ENCODE data around the gene NFYC.

Gene NFYC

DNA sequence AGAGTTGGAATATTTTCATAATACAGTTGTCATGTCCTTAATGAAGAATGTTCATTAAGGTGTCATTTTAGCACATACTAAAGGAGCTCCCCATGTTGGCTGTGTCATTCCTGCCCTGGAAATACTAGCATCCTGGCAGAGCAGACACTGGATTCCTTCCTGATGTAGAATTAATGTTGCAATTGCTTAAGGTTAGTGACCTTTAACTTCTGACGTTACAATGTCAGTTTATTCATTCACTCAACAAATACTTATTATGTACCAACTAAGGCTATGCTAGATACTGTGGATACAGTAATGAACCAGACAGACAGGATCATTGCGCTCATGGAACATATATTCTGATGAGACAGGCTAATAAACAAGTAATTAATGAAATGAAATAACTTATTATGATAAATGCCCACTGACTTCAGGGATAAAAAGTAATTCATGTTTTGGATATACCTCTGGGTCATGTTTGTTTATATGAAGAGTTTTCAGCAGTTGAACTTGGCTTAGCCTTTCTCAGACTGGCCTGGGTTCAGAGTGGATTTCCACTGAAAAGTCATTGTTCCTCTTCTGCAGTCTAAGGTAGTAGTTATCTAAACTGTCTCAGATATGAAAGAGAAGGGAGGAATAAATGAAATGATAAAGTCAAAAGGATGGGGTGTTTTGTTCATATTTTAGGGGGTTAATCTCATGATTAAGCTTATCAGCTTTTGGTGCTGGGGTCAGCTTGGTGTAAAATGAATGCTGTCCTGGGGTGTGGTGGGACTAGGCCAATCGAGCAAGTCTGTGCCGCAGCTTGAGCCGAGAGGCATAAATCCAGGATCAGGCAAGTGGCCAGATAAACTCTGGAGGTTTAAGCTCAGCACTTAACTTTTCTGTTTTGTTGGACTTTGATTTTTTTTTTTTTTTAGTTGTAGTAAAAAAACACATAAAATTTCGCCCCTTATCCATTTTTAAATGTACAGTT is 48.8 kb downstream of the NFYC start:
- DNase-seq, result no peak

DNA sequence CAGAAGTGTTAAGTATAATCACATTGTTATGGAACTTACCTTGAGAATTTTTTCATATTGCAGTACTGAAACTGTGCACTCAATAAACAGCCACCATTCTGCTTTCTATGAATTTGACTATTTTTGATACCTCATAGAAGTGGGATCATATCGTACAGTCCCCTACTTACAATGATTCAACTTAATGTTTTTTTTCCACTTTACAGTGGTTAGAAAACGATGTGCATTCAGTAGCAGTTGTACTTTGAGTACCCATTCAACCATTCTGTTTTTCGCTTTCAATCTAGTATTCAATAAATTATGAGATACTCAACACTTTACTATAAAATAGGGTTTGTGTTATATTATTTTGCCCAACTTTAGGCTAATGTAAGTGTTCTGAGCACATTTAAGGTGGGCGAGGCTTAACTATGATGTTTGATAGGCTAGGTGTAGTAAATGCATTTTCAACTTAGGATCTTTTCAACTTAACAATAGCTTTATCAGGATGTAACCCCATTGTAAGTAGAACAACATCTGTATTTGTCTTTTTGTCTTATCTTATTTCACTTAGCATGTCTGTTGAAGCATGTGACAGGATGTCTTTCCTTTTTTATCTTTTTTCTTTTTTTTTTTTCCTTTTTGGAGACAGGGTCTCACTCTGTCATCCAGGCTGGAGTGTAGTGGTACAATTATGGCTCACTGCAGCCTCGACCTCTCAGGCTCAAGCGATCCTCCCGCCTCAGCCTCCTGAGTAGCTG is 49.7 kb downstream of the NFYC start:
- no peak for DNase-seq

DNA sequence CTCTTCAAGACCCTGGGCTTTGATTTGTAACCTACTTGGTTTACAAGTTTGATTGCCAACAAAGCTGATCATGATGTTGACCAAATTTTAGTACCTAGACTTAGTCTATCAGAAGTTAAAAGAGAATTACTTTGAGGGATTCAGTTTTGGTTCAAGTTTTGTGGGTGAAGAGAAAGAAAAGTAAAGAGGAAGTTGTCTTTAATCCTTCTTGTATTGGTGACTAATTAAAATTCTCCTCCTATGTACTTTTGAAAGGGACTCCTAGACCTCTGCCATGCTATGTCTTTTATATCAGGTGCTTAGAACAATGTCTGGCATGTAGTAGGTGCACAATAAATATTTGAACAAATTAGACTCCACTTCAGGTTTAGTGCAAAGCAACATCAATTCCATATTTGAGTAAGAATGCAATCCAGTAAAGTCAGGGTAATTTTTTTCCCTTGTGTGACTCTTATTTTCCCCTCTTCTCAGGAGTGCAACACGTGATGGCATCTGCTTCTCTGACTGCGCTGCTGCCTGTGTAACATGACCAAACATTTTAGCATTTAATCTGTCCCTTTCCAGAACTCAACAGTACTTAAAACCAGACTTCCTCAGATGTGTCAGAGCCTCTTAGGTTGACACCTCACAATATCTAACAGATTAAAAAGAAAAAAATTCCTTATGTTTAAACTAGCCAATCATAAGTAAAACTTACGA is 51.0 kb downstream of the NFYC start:
- DNase-seq, result no peak

DNA sequence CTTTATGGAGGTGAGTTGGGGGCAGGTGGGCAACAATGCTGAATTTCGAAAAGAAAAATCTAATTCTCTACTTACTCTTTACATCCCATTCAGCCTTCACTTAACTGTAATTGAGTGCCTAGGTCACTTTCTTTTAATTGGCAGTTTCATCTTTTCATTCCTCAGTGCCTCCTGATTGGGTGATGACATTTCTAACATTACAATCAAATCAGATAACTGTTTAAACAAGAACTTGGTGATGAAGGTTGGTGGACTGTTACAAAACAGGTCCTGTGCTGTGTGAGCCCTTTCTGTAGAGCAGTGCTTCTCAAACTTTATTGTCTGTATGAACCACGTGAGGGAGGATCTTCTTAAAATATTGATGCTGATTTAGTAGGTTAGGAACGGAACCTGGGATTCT is 51.9 kb downstream of the NFYC start:
- no peak for DNase-seq

DNA sequence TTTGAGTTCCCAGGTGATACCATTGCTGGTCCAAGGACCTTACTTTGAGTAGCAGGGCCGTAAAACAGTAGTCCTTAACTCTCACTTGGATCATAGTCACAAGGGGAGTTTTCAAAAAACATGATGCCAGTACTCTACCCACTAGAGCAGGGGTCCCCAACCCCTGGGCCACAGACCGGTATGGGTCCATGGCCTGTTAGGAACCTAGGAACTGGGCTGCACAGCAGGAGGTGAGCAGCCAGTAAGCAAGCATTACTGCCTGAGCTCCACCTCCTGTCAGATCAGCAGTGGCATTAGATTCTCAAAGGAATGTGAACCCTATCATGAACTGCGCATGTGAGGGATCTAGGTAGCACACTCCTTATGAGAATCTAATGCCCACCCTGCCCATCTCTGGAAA is 52.4 kb downstream of the NFYC start:
- no peak for DNase-seq

DNA sequence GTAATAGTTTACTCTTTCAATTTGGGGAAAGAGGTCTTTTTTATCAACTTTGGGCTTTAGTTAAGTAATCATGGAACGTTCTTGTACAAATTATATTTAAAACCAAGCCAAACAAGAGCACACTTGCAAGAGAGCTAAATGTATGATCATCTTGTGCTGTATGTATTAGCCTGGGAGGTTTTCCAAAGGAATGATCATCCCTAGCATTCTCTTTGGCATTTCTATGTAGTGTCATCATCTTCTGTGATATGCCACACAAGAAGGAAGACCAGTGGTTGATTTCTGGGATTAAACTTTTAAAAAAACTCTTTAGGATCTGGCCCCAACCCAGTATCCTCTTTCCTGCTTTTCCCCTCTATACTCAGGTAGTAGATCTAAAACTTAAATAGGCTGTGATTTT is 53.7 kb downstream of the NFYC start:
- no peak for DNase-seq

DNA sequence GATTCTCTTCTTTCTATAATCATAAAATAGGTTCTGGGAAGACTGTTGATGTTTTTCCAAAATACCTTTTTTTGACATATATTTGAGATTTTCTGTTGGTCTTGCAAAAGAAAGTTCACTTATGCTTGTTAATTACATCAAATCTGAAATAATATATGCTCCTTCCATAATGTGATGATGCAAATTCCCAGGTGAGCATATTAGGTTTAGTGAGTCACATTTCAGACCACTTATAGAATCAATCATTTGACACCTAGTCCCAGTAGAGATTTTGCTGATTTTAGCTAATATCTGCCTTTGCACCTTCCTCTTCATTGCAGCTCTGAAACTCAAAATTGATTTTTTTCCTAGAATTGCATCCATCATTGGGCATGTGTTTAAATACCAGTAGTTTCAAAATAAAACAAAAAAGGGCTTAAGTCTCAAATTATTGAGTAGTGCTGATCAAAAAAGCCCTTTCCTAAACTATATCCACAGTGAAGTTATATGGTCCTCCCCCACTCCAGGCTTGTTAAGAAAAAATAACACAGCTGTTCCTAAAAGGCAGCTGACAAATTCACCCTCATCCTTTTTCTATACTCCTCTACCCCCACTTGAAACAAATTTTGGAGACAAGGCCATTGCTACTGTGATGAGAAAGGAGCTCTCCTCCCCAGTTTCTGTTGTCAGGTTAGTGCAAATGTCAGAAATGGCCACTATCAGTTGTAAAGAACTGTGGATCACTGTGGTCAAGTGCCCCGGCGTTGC is 55.0 kb downstream of the NFYC start:
- DNase-seq, result no peak

DNA sequence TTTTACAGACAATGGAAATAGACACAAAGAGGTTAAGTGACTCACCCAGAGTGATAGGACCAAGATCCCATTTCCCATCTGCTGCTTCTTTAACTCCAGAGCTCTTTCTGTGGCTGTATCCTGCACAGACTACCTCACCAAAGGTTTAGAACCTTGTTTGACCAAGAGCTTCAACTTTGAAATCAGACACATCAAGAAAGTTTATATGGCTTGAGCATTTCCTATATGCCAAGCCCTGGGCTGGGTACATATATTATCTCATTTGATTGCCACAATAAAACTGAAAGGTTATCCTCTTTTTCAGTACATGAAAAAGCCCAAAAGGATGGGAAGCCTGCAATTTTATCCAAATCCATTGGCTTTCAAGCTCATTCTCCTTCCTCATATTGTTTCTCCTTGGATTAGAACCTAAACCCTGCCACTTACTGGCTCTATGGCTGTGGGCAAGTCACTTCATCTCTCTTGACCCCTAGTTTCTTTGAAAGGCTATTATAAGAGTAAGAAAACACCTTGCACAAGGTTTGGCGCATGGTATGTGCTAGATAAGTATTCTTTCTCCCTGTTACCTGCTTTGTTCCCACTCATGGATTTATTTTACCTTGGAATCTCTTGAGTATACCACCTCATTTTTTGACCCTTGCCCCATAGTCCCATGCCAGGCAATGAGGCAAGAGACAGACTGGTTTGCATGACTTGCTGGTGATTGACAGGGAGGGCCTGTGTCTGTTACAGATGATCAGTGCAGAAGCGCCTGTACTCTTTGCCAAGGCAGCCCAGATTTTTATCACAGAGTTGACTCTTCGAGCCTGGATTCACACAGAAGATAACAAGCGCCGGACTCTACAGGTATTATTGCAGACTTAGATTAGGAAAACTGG is 57.6 kb downstream of the NFYC start:
- no peak for DNase-seq

DNA sequence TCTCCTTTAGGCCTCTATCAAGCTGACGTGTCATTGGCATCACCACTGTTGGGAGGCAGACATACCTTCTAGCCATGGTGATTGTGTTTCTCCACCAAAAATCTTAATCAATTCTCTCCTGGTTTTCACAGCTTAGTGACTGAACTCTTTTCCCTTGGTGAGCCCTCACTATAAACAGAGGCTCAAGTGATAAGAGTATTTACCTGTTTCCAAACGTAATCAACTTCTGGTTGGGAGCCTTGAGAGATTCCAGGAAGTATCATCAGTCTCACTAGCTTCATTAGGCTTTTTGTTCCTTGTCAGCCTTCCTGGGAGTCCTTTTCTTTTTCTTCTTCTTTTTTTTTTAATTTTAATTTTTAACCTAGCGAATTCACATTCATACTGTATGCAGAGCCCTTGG is 58.3 kb downstream of the NFYC start:
- DNase-seq, result no peak

DNA sequence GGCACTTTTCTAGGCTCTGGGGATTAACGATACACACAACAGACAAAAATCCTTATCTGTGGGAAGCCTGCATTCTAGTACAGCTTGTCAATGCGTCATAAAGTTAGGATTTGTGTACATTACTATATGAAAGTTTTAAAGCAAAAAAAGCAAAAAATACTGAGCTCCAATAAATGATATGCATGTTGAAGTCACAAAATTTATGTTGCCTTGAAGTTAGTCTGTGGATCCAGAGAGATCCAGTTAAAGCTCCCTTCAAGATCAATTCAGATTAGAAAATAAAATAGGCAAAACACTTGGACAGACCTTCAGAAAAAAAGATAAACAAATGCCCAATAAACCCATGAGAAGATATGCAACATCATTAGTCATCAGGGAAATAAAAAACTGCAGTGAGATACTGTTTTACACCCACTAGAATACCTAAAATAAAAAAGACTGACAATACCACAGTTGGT is 59.0 kb downstream of the NFYC start:
- no peak for DNase-seq

DNA sequence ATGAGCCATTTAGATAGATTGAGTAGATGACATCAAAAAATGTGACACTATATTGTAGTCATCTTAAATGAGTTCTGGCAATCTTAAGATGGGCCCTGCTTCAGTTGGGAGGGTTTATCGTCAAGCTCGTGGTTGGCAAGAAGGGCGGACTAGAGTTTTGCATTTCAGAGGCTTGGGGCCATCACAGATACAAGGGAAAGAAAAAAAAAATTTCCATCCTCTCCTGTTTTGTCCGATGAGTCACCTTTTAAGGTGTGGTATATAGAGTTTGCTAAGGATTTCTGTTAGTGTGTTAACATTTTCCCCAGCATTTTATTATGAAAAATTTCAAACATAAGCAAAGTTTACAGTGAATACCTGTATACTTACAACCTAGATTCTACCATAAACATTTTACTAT is 60.3 kb downstream of the NFYC start:
- DNase-seq, result no peak

DNA sequence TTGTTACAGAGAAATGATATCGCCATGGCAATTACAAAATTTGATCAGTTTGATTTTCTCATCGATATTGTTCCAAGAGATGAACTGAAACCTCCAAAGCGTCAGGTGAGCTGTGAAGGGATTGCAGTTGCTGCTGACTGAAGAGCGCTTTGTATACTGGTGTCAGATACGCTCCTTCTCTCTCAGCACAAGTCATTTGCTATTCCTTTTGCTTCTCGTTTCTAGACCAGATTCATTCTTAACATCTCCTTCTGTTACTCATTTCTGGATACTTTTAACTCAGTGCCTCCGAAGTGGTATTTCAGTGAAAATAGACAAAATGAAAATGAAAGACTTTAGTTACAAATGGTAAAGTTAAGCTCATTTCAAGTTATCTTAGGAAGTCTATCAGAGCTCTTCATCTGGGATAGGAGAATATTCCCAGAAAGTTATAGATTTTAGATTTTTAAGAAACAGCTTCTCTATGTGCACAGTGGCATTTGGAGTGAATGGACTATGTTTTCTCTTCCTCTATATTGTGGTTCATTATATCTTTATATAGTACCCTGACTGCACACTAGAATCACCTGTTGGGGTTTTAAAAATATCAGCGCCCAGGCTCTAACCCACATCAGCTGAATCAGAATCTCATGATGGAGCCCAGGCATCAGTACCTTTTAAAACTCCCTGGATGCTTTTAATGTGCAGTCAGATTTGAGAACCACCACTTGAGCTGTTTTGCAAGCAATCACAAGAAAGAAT is 61.8 kb downstream of the NFYC start:
- no peak for DNase-seq

DNA sequence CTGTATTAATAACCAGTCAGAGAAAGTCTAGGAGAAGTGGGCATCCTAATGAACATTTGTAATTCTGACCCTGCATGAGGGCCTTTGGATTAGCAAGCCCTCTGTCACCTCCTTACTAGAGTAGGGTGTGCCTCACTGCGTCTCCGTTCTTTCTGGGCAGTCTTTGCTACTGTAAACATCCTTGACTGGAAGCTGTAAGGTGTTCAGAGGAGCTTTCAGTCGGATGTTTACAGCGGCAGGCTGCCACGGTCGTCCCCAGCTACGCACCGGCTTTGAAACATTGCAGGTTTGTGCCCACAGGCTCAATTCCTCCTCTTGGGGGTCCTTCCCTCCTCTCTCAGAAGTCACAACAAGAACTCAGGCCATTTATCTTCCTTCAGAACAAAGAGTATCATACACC is 62.7 kb downstream of the NFYC start:
- DNase-seq, result no peak

DNA sequence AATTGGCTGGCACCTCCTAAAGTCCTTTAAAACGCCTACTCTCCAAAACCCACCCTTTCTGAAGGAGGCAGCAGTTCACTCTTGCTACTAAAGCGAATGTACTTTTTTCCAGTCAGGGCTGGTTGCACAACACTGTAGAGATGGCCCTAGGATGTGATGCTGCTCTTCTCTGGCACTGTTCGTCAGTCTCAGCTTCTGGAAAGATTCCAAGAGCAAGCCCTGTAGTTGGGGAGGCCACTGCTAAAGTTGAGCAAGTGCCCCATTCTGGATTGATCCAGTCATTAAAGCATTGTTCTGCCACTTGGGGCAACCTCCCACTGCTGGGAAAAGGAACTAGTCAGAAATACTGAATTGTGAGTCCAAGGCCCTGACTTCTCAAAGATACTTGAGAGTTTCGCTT is 63.6 kb downstream of the NFYC start:
- no peak for DNase-seq

DNA sequence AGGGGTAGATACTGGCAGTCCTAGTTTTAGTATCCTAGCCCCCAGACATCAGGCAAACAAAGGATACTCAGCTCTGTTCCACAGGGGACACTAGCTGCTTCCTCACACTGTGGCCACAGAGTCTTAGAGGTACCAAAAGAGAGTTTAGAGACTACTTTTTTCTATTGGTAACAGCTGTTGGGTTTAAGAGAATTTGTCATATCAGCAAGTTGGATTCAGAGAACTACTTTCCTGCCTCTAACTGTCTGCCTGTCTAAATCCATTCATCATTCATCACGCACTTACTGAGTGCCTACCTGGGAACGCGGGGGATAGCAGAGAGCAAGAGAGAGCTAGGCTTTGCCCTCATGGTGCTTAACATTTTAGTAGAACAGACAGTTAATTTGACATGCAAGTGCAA is 65.0 kb downstream of the NFYC start:
- DNase-seq, result no peak

DNA sequence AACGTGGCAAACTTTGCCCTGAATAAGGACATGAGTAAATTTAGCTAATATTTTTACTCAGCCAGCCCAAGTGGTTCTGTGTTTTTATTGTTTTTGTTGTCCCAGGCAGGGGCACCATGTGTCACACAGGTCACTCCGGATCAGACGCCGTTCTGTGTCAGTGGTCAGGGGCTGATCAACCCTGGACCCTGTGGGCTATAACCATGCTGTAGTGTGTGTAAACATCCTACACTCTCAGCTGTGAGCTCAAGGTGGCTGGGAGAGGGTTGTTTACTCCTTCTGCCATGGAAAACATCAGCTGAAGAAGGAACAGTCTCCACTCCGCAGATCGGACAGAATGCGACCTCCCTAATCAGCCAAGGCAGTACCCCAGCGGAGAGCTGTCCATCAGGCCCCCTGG is 65.6 kb downstream of the NFYC start:
- DNase-seq, result no peak

DNA sequence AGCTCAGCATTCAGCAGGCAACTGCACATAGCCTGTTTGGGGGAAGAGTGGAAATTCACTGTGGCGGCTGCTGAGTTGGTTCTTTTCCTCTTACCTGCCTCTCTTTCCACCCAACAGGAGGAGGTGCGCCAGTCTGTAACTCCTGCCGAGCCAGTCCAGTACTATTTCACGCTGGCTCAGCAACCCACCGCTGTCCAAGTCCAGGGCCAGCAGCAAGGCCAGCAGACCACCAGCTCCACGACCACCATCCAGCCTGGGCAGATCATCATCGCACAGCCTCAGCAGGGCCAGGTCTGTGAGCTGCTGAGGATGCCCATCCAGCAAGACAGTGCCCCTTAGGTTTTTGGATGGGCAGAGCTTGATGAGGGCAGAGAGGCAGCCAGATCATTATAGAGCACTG is 66.5 kb downstream of the NFYC start:
- no peak for DNase-seq

DNA sequence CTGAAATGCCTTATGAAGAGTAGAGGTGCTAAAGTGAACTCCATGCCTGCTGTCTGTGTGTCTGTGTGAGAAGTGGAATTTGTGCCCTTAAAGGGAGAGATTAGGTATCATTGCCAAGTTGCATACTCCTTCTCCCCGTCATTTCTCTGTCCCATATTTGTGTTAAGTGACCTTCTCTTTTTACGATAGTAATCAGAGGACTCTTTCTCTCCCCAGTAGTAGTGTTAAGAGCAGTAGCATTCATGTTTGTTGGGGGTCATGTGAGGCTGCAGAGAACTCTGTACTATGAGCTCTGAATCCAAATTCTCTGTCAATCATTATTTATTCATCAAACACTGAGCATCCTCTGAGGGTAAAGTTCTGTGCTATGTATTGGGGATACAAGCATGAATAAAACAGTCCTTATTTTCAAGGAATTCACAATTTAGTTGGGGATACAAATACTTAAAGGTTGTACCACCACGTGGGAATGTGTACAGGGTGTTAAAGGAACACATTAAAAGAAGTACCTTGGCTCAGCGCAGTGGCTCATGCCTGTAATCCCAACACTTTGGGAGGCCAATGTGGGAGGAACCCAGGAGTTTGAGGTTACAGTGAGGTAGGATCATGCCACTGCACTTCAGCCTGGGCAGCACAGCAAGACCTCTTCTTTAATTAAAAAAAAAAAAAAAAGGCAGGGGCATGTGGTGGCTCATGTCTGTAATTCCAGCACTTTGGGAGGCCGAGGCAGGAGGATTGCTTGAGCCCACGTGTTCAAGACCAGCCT is 67.3 kb downstream of the NFYC start:
- no peak for DNase-seq

DNA sequence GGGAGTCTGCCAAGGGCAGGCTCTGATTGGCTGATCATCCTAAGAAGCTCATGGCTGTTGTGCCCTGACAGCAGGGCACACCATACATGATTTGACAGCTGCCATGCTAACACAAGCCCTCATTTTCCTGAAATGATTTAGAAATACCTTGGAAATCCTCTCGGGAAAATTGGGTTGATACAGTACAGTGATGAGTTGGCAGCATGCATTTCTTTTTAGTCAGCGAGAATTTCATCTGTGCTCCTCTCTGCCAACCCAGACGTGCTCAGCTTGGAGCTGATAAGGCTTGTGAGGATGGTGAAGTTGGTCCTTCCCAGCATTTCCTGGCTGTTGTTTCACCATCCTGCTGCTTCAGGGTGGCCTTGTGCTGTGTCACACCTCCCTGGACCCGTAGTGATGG is 69.5 kb downstream of the NFYC start:
- no peak for DNase-seq

Measured in activated CD4-positive, CD25-positive, alpha-beta regulatory T cell (primary cell).